ENCODE data around the gene B4GALNT2.

Gene B4GALNT2

DNA sequence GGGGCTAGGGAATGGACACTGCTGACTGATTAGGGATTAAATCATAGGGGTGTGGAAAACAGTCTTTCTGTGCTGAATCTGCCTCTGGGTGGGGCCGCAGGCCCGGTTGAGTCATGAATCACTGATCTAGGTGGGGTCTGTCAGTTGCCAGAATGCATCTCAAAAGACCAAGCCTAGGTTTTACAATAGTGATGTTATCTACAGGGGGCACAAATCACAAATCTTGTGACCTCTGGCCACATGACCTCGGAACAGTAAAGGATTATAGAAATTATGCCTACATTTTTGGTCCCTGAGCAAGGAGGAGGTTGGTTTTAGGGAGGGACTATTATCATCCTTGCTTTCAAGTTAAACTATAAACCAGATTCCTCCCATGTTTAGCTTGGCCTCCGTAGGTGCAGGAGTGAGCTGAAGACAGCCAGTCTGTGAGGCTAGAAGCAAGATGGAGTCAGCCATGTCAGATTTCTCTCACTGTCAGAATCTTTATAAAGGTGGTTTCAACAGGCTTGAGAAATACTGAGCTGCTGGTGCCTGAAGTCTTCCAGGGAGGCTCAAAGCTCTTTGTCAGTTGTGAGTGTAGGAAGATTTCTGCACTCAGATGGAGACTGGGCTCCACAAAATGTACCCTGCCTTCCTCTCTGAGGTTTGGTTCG lies 64.9 kb downstream of the B4GALNT2 start:
- TF ChIP-seq, protein P1, sequence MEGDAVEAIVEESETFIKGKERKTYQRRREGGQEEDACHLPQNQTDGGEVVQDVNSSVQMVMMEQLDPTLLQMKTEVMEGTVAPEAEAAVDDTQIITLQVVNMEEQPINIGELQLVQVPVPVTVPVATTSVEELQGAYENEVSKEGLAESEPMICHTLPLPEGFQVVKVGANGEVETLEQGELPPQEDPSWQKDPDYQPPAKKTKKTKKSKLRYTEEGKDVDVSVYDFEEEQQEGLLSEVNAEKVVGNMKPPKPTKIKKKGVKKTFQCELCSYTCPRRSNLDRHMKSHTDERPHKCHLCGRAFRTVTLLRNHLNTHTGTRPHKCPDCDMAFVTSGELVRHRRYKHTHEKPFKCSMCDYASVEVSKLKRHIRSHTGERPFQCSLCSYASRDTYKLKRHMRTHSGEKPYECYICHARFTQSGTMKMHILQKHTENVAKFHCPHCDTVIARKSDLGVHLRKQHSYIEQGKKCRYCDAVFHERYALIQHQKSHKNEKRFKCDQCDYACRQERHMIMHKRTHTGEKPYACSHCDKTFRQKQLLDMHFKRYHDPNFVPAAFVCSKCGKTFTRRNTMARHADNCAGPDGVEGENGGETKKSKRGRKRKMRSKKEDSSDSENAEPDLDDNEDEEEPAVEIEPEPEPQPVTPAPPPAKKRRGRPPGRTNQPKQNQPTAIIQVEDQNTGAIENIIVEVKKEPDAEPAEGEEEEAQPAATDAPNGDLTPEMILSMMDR (IDR thresholded peaks at IDR 0.05; ENCODE audit: low read depth, low read length, missing control alignments): no peak
- no peak for DNase-seq (ENCODE audit: extremely low read depth, low read depth)

DNA sequence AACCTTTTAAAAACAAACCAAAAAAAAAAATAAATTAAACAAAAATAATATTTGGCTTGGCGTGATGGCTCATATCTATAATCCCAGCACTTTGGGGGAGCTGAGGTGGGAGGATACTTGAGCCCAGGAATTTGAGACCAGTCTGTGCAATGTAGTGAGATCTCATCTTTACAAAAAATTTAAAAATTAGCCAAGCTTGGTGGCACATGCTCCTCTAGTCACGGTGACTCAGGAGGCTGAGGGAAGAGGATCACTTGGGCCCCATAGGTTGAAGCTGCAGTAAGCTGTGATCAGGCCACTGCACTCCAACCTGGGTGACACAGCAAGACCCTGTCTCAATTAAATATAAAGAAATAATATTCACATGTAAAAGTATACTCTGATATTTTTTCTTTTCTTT lies 65.6 kb downstream of the B4GALNT2 start:
- DNase-seq (ENCODE audit: extremely low read depth, low read depth): no peak
- TF ChIP-seq, protein P1 (IDR thresholded peaks at IDR 0.05; ENCODE audit: low read depth, low read length, missing control alignments): no peak
- H3K4me3 ChIP-seq (replicated peaks; ENCODE audit: low read depth, low read length): no peak overlapping the region

More for the DNA sequence above, 64.9 kb downstream of the B4GALNT2 start:
- H3K4me3 ChIP-seq (replicated peaks; ENCODE audit: low read depth, low read length): no peak overlapping the region

DNA sequence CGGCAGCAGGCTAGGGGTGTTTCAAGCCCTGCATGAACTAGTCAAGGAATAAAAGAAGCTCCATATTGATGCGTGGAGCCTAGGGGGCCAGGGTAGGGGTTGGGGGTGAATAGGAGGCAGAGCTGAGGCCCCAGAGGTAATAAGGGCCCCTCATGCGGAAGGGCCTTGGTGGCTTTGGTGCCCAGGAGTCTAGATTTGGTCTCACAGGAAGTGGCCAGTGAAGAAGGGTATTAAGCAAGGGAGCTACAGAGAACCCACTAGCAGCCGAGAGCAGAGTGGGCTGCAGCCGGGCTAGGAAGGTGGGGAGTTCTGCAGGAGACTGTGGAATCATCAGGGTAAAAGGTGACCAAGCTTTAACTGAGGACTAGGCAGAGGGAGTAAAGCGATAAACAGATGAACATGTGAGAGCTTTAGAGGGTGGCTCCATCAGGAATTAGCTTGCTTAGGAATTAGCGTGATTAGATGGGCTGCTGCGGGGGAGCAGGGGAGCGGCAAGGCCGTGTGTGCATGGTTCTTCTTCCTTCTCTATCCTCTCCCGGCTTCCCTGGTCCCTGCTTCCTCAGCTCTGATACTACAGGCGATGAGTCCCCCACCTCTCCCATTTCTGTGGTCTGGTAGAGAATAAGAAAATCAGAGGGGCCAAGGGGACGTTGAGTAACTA lies 68.0 kb downstream of the B4GALNT2 start:
- H3K4me3 ChIP-seq (replicated peaks; ENCODE audit: low read depth, low read length): no peak overlapping the region
- DNase-seq (ENCODE audit: extremely low read depth, low read depth): no peak
- TF ChIP-seq, protein P1 (IDR thresholded peaks at IDR 0.05; ENCODE audit: low read depth, low read length, missing control alignments): no peak

DNA sequence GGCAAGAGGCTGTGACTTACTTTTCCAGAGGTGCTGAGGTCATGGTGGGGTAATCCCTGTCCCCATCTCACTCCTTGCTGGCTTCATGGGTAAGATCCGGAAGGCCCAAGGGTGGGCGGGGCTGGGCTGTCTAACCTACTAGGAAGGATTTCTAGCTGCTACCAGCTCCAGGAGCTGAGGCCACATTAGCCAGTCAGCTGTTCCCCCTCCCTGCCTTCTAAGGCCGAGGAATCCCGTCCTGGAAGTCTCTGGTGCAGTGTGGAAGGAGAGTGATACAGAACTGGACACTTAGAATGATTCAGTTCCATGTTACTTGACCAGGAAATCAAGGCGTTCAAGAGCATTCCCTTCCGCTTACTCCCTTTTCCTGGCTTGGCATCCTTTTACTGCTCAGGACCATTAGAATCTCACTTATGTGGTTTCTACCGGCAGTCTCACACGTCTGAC lies 68.9 kb downstream of the B4GALNT2 start:
- no peak for DNase-seq (ENCODE audit: extremely low read depth, low read depth)
- TF ChIP-seq, protein P1 (IDR thresholded peaks at IDR 0.05; ENCODE audit: low read depth, low read length, missing control alignments): no peak
- no peak overlapping the region for H3K4me3 ChIP-seq (replicated peaks; ENCODE audit: low read depth, low read length)

DNA sequence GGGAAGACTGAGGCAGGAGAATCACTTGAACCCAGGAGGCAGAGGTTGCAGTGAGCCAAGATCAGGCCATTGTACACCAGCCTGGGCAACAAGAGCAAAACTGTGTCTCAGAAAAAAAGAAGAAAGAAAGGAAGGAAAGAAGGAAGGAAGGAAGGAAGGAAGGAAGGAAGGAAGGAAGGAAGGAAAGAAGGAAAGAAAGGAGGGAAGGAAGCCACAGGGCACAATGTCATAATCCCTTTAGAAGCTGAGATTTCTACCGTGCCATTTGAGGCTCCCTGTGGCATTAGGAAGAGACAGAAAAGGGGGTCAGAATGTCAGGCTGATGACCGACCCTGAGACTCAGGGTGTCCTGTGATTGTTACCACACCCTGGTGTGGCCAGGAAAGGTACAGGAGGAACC lies 71.2 kb downstream of the B4GALNT2 start:
- no peak for DNase-seq (ENCODE audit: extremely low read depth, low read depth)
- no peak overlapping the region for H3K4me3 ChIP-seq (replicated peaks; ENCODE audit: low read depth, low read length)
- TF ChIP-seq, protein P1 (IDR thresholded peaks at IDR 0.05; ENCODE audit: low read depth, low read length, missing control alignments): no peak

DNA sequence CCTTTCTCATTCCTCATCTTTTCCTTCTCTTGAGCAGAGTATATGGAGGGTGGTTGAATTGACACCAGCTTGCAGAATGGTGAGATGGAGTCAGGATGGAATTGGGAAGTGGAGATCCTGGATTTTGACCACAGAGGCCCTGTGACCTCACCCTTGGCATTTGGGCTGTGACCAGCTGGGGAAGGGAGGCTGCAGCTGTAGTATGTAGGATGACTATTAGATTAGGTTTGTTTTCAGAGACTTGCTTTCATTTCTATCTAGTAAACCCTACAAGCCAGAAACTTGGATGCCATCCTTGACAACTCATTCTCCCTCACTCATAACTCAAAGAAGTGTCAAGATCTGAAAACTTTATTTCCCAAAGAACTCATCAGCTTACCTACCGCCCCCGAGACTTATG lies 71.9 kb downstream of the B4GALNT2 start:
- H3K4me3 ChIP-seq (replicated peaks; ENCODE audit: low read depth, low read length): no peak overlapping the region
- no peak for DNase-seq (ENCODE audit: extremely low read depth, low read depth)
- TF ChIP-seq, protein P1 (IDR thresholded peaks at IDR 0.05; ENCODE audit: low read depth, low read length, missing control alignments): no peak

All from HFF-Myc (cell line).